Astrocyte of the hippocampus (primary cell): ENCODE results near the gene C6orf132.

Experiments used
- DNase-seq: peaks from one replicate; pipeline ENCODE4 v3.0.0; 2011; ENCODE audit warnings: low read depth, low spot score

Gene C6orf132

DNA sequence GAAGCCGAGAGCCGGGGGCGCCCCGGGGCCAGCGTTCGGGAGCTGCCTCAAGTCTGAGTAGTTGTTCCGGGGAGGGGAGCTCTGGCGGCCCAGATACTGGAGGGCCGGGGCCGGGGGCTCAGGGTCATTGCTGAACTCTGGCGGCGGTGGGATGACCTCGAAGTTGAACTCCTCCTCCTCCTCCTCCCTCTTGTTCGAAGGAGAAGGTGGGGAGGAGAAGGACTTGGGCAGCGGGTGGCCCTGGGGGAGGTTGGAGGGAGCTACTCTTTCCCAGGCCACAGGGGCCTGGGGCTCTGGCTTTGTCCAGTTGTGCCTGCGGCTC lies 37.7 kb downstream of the C6orf132 start:
- DNase-seq = no peak

DNA sequence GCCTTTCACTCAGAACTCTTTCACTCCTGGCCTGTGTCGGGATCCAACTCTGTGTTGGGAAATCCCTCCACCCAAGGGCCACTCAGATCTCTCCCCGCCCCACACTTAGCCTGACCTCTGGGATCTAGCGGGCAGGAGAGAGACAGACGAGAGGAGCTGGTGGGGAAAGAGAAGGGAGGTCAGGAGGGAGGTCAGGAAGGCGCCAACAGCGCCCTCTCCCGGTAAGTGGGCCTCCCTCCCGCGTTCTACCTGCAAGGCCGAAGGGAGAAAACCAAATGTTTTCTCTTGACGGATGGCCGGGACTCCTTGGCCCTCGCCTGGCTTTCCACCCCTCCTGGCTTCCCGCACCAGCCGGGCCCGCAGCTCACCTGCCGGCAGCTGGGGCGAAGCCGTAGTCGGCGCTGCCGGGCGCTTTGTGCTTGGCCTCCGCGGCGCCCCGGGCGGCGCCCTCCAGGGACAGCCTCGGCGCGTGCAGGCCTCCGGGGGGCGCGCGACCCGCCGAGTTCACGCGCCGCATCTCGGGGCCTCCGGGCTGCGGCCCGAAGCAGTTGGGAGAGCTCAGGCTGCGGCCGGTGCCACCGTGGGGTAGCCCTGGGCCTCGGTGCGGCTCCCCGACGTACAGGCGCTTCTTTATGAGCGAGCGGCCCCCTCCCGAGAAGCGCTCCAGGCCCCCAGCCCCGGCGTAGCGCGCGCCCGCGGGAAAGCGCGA lies 38.2 kb downstream of the C6orf132 start:
- peak; percentile 77 for DNase-seq

DNA sequence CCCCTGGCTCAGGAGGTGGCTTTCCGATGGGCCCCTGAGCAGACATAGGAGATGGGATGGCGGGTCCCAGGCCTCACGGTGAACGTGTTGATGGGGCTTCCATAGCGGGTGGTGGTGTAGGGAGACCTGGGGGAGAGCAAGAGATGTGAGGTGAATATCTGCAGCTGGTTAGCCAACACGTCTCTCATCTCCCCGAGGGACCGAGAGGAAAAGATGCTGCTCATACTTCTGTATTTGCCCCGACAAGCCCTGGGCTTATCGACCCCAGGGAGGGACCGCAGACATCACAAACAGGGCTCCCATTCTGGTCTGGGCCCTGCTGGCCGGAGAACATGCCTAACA lies 38.7 kb downstream of the C6orf132 start:
- no peak for DNase-seq

DNA sequence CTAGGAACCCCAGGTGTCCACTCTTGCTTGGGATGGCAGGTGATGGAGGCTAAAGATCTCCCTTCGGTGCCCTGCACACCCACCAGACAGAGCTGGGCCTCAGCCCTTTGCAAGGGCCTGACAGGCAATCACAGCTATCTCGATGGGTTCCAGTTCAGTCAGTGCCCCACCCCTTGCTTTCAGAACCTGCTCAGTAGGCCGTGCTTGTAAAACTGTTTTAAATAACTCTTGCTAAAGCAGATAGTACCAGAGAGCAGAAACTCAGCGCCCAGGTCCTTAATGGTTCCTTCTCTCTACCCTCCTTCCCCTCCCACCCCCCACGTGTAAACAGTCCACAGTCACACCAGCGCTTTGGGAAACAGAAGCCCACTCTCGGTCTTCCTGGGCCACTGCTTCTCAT lies 39.2 kb downstream of the C6orf132 start:
- no peak for DNase-seq

DNA sequence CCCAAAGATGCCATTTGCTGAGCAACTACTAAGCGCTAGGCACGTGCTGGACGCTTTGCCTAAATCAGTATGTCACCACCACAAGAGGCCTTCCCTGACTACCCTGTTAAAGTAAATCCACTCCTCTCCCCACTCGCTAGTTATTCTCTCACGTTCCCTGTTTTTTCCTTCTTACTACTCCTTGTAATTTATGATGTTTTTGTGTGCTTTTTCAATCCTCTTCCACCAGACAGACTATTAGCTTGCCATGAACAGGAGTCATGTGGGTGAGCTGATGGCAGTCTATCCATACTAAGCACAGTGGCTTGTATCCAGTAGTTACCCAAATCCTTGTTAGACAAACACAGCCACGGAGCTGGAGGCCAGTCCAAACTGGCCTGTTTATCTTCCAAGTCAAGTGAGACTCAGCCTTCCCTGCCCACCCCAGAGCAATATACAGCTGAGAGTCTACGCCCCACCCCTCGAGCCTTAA lies 41.2 kb downstream of the C6orf132 start:
- DNase-seq = no peak

DNA sequence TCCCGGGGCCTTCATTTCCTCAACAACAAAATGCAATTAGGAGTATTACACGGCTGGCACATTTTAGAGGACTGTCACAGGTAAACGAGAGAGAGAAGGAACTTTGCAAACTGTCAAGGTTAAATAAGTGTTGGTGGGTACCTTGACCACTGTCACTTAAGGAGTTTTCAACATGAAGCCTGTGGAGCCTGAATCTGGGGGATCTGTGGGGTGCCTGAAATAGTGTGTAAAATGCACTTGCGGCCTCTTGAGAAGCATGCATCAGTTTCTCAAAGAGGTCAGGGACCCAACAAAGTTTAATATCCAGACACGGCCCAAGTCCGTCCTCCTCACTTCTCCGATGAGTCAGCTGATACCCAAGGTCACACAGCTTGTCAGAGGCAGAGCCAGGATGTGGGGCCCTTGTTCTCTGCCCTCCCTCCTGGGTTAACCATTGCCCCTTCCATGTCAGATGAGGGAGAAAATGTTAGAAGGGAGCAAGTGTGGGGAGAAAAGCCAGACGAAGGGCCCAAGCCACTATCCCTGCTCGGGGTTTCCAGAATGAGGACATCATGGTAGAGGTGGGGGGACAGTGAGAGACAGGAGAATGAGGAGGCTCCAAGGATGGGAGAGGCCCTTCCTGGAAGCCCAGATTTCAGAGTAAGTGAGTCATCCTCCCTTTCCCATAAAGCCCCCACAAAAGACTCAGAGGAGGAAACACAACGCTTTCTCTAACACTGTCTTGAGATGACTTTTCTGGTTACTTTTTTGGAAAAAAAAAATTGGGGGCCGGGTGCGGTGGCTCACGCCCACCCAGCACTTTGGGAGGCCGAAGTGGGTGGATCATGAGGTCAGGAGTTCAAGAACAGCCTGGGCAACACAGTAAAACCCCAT lies 42.2 kb downstream of the C6orf132 start:
- DNase-seq = no peak

DNA sequence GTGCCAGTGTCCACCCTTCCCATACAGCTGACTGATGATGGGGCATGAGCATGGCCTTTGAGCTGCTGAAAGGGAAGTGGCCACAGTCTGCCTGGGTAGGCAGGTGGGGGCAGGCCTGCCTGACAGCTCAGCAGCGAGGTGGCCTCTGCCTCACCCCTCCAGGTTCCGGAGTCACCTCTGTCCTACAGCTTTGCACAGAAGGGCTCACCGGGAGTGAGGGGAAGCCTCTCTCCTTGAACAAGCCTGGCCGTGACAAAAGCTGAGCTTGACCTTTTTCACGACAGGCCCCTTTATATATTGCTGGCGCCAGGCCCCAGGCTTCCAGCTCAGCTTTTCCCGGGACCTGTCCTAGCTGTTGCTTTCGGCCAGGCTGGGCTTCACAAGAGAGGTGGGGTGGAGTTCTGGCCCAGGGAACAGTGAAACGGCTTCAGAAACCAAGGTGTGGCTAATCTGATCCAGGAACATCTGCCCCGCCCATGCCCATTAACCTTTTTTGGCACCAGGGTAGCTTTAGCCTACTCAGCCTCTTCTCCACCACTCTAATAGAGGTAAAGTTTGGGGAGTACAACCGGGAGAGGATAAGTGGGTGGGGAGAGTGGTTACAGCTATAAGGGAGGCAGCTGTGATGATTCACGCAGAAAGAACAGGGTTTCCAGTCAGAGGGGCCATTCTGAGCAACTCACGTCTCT lies 42.9 kb downstream of the C6orf132 start:
- DNase-seq = peak; percentile 38

DNA sequence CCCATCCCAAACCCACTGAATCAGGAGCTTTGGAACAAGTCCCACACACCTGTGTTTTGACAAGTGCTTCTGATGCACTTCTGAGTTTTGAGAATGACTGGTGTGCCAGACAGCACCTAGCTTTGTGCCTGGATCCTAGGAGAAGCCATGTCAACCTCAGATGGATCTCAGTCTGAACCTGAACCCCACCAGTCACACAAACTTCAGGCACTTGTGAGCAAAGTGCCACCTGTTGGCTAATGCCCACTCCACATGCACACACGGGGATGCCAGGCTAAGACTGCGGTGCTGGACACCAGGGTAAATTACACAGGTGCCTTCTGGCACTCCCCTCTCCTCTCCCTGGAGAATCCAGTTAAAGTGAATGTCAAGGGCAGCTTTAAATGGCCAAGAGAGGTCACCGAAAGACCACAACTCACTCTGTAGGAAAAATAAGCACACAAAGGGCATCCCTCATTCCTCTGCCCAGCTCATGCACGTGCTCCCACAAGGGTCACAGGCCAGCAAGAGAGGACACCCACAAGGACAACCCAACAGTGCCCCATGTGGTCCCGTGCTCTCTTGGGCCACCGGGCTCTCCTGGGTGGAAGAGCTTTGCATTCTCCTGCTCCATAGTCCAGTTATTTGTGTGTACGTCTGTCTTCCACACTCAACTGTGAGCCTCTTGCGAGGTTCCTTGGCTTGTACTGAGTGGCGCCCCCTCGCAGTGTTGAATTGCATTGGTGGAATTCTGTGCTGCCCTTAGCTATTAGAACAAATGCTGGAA lies 46.5 kb downstream of the C6orf132 start:
- DNase-seq = no peak

DNA sequence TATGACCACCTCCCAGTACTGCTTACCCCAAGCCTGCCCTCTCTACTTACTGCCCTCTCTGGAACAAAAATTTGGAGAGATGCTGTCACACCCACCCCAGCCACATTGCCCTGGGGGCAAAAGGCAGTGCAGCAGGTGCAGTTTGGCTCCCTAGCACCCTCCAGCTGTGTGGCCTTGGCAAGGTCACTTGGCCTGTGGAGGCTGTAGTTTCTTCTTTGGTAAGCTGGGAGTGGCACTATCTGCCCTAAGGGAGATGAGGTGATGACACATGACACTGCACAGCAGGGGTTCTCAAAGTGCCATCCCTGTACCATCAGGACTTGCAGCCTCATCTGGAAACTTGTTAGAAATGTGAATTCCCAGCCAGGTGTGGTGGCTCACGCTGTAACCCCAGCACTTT lies 47.3 kb downstream of the C6orf132 start:
- no peak for DNase-seq

DNA sequence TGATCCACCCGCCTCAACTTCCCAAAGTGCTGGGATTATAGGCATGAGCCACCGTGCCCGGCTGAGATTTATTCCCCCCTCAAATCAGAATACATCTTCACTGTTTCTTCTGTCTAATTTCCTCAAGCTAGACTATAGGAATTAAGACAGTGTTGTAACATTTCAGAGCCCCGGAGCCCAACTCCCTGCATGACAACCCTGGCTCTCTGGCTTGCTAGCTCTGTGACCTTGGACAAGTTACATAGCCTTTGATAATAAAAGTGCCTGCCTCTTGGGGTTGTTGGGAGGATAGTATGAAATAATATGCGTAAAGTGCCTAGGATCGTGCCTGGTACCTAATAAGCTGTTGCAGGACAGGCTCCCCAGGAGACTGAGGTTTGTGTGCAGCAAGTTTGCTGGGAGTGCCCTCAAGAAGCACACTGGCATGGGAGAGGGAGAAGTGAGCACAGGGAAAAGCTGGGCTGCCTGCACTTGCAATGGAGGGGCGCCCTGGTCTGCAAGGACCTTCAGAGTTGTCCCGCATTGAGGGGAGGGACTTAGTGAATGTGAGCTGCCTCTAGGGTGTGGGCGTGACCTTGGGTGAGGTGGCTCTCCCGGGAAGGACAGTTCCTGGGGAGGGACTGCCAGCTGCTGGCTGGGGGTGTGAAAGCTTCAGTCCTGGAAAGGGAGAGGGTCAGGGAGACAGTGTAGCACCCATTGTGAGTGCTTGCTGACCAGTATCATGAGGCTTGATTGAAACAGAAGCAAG lies 48.7 kb downstream of the C6orf132 start:
- no peak for DNase-seq

DNA sequence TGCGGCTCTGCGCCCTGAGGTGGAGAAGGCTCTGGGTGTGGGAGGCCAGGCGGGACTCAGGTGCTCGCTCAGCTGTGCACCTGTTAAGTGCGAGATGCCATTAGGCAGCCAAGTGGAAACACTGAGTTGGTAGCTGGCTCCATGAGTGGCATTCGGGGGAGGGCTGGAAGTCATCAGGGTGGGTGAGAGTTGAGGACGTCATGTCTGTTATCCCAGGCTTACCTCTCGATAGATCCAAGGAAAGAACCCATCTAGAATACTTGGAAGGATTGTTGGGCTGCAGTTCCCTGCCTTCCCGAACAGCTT lies 50.7 kb downstream of the C6orf132 start:
- DNase-seq = no peak

DNA sequence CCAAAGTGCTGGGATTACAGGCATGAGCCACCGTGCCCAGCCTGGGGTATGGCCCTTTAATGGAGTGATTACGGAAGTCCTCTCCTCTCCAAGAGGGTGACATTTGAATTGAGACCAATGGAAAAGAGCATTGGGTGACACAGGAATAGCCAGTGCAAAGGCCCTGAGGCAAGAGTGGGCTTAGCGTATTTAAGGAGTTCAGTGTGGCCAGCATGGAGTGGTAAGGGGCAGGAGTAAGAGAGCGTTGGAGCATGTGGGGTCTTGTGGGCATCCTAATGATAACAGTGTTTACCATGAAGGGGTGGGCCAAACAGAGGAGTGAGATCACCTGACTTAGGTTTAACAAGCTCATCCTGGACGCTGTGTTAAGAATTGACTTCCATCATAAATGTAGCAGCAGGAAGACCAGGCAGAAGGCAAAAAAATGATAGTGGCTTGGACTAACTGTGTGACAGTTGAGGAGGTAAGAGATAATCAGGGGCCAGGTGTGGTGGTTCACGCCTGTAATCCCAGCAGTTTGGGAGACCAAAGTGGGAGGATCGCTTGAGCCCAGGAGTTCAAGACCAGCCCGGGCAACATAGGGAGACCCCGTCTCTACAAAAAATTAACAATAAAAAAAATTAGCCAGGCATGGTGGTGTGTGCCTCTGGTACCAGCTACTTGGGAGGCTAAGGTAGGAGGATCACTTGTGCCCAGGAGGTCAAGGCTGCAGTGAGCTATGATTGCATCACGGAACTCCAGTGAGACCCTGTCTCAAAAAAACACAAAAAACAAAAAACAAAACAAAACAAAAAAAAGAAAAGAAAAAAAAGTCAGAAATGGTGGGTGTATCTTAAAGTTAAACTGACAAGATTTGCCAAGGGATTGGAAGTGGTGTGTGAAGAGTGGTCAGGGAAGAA lies 51.4 kb downstream of the C6orf132 start:
- DNase-seq = no peak

DNA sequence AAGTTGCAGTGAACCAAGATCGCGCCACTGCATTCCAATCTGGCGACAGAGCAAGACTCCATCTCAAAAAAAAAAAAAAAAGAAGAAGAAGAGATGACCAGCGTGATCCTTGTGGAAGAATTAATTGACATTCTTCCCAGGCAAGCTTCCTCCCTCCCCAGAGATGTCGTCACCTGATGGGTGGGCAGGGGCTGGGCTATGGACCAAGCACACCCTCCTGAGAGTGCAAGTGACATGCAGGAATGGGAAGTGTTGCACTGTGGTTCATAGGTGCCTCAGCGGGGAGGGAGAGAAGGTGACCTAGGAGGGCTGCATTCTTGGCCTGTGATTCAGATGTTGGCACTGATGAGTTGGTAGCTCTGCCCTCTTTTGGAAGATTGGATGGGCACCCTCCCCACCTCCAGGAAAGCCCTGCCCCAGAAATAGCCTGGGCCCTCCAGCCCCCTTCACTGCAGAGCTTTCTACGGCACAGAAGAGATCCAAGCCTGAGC lies 54.3 kb downstream of the C6orf132 start:
- peak; percentile 77 for DNase-seq

DNA sequence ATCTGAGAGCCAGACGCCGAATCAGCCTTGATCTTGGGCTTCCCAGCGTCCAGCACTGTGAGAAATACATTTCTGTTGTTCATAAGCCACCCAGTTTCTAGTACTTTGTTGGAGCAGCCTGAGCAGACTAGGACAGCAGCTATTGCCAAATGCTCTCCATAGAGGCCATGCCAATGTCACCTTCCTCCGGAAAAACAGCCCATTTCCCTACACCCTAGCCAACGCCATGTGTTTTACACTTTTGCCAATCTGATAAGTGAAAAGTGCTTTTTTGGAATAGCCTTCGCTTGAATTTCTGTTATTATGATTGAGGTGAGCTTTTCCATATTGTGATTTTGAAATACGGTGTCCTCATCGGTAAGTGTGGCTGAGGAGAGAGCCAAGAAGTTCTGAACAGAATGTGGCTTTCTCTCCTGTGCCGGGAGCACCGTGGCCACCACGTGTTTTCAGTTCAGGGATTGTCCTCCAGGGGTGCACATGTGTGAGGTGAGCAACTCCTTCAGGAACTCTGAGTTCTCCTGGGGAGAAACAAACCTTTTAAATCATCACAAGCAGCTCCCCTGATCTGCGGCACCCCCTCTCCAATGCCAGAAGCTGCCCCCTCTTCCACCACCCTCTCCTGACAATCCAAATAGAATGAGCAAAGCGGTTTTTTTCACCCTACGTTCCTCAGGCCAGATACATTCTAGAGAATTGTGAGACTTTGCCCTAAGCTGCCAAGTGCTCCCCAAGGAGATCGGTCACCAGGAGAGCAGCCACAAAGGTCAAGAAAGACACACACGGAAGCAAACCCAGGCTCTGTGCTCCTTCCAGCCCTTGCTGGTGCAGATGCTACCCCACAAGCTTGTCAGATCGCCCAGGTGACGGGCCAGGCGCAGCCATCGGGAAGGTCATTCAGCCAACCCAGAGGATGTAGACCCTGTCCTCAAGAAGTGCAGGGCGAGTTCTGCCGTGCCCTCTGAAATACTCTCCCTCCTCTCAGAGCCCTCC lies 56.1 kb downstream of the C6orf132 start:
- DNase-seq = no peak

DNA sequence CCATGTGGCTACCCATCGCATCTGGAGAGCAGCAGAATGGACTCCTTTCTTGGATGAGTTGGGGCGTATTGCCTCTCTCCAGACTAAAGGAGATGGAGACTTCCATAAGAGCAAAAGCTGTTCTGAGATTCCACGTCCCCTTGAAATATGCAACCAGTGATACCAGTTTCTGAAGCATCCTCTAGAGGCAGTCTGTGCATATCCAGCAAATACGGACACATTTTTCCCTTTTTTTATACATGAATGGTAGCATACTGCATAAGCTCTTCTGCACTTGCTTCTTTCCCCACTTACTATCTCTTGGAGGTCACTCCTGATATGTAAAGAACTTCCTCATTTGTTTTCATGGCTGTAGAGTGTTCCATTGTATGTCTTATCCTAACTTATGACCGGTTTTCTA lies 57.5 kb downstream of the C6orf132 start:
- no peak for DNase-seq

DNA sequence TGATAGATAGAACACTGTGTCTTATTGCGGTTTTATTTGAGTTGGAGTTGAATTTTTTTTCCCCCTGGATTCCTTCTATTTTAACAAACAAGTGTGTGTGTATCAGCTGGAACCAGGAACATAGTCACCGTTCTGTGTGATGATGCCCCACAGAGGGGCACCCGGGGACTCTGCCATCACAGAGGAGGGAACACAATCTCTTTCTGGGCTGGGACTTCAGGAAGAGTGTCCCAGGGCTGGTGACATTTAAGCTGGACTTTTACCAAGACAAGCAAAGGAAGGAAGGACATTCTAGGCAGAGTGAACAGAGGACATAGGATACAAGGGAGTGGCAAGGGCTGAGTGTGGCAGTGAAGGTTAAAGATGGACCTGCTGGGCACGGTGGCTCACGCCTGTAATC lies 58.9 kb downstream of the C6orf132 start:
- DNase-seq = no peak

DNA sequence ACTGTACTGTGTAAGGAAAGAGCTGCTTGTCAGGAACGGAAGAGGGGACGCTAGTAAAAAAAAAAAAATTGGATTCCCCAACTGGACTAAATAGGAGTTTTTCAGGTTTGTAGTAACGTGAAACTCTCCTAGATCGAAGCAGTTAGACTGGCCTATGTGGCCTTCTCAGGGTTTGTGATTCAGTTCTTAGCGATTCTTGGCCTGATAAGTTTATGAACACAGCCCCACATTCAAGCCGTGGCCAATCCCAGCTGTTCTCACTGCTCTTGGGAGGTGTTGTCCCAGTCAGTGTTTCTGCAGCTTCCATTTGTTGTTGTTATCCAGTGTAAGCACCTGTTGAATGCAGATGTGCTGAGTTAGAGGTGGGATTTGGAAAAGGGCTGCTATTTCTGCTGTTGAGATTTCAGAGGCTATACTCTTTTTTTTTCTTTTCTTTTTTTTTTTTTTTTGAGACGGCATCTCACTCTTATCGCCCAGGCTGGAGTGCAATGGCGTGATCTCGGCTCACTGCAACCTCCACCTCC lies 62.4 kb downstream of the C6orf132 start:
- no peak for DNase-seq

DNA sequence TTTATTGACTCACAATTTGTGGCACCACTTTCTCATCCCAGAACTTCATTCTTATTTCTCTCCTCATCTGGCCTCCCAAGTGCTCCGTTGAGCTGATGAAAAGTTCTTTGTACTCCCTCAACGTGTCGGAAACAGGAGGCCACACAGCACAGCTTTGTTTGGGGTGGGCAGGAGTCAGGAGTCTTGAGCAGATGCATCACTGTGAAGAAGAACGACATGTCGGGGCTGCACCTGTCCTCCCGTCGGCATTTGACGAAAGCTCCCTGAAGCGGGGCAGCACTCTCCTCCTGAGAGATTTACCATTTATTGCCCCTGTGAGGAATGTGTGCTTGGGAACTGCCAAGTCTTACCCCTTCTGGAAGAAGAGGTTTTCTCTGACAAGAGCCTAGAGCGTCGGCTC lies 64.0 kb downstream of the C6orf132 start:
- no peak for DNase-seq
